Activated T-cell treated with anti-CD3 and anti-CD28 coated beads, Interleukin-2, amount 50 U/mL, for 24 hours (primary cell): Measurements from ENCODE around the gene BRINP3.
"Not testable (repeated sequence)": the region's sequence is repeated elsewhere in the genome, so short reads cannot be mapped to it uniquely, and the experiment has no call there.

Experiments
- DNase-seq: peaks from one replicate; pipeline ENCODE4 v3.0.0-alpha.2; 2020
- H3K27ac Mint-ChIP-seq: 2 replicates; pipeline ENCODE4 v1.8.0; 2020; ENCODE audit warnings: mild to moderate bottlenecking, mixed read lengths
- H3K27me3 Mint-ChIP-seq: 2 replicates; pipeline ENCODE4 v1.8.0; 2020; ENCODE audit warnings: mixed read lengths
- H3K36me3 Mint-ChIP-seq: 2 replicates; pipeline ENCODE4 v1.8.0; 2020; ENCODE audit warnings: low read depth, mixed read lengths
- H3K4me1 Mint-ChIP-seq: 2 replicates; pipeline ENCODE4 v1.8.0; 2020; ENCODE audit warnings: low read depth, mixed read lengths
- H3K4me3 Mint-ChIP-seq: 2 replicates; pipeline ENCODE4 v1.8.0; 2020; ENCODE audit warnings: mild to moderate bottlenecking, moderate library complexity, mixed read lengths
- H3K9me3 Mint-ChIP-seq: 2 replicates; pipeline ENCODE4 v1.8.0; 2020; ENCODE audit warnings: mixed read lengths

The BRINP3 gene

GRCh38 chr1:190477762-190478148 lies at the start of gene BRINP3:
Gene BRINP3, minus strand, starts transcription at chr1:190477864.
- Mint-ChIP-seq H3K27ac (no peak within 1 kb of the TSS), H3K4me3 (no peak within 1 kb of the TSS), H3K4me1 (peaks cover 7% of the 10 kb centered on the region), H3K36me3 (no peaks in the 10 kb centered on the region), H3K27me3 (peaks cover 53% of the 10 kb centered on the region), H3K9me3 (peaks cover 6% of the 10 kb centered on the region)
- DNase-seq = no peak

DNA sequence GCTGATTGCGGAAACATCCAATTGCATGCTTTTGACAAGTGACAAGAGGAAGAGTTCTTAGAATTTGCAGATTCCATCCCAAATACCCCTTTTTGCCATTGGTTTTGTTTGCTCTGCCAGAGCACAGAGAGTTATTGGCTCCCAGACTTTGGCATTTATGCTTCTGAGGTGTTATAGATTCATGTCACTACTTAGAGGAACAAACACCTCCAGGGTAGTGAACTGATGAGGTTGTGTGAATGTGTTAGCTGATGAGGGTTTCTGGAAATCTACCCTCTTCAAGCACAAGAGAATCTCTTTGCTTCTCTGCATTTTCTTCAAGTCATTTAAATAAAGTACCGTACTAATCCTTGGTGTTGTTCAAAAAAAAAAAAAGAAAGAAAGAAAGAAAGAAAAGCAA lies 33.9 kb upstream of the BRINP3 start:
- Mint-ChIP-seq H3K27ac (no peak overlapping the region), H3K27me3 (no peaks in the 10 kb centered on the region), H3K9me3 (peaks cover 4% of the 10 kb centered on the region), H3K4me1 (no peaks in the 10 kb centered on the region), H3K36me3 (no peaks in the 10 kb centered on the region), H3K4me3 (no peak overlapping the region)
- DNase-seq = no peak

DNA sequence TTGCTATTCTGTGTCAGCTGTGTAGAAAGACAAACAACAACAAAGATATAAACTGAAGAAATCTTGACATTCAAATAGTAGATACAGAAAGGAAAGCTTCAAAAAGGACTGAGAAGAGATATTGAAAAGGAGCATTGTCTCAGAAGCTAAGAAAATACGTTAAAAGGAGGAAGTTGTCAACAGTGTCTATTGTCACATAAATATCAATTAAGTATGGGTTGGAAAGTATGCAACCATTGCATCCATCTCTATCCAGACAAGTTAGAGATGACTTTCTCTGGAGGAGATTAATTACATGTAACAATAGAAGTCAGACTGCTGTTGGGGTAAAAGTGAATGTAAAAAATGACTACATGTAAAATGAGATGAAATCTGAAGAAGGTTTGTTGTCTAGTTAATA lies 29.7 kb upstream of the BRINP3 start:
- H3K4me1 Mint-ChIP-seq = no peaks in the 10 kb centered on the region
- no peak for DNase-seq
- peaks cover 14% of the 10 kb centered on the region for H3K9me3 Mint-ChIP-seq
- no peaks in the 10 kb centered on the region for H3K36me3 Mint-ChIP-seq
- no peak overlapping the region for H3K4me3 Mint-ChIP-seq
- no peaks in the 10 kb centered on the region for H3K27me3 Mint-ChIP-seq
- H3K27ac Mint-ChIP-seq = no peak overlapping the region

GRCh38 chr1:190504539-190504938 lies 26.9 kb upstream of the BRINP3 start:
- H3K36me3 Mint-ChIP-seq, H3K27ac Mint-ChIP-seq, H3K9me3 Mint-ChIP-seq: not testable (repeated sequence)

GRCh38 chr1:190497565-190497964 lies 19.9 kb upstream of the BRINP3 start:
- Mint-ChIP-seq H3K36me3 (no peaks in the 10 kb centered on the region), H3K4me3 (no peak overlapping the region), H3K27ac (no peak overlapping the region), H3K27me3 (no peaks in the 10 kb centered on the region), H3K4me1 (no peaks in the 10 kb centered on the region), H3K9me3 (peaks cover 5% of the 10 kb centered on the region)
- DNase-seq = no peak

More at GRCh38 chr1:190504539-190504938, 26.9 kb upstream of the BRINP3 start:
- H3K4me3 Mint-ChIP-seq, H3K27me3 Mint-ChIP-seq, DNase-seq, H3K4me1 Mint-ChIP-seq: not testable (repeated sequence)

DNA sequence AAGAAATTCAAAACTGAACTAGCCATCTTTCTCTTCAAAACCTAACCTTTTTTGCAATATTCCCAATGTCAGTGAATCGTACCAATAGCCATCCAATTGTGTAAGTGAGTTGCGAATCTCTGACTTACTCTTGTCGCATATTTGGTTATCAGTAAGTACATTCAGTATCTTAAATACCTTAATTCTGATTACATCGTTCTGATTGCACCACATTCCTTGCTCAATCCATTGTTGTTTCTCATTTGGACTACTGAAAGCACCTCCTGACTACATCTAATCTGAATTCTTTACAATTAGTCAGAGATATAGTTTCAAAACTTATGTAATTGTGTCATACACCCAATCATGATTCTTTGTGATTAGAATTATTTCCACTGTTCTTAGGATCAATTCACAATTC lies 16.8 kb upstream of the BRINP3 start:
- H3K36me3 Mint-ChIP-seq = no peaks in the 10 kb centered on the region
- no peak for DNase-seq
- no peak overlapping the region for H3K4me3 Mint-ChIP-seq
- no peaks in the 10 kb centered on the region for H3K4me1 Mint-ChIP-seq
- no peaks in the 10 kb centered on the region for H3K27me3 Mint-ChIP-seq
- peaks cover 14% of the 10 kb centered on the region for H3K9me3 Mint-ChIP-seq
- H3K27ac Mint-ChIP-seq = no peak overlapping the region

GRCh38 chr1:190491404-190491803 lies 13.7 kb upstream of the BRINP3 start:
- no peaks in the 10 kb centered on the region for H3K4me1 Mint-ChIP-seq
- H3K27me3 Mint-ChIP-seq = no peaks in the 10 kb centered on the region
- H3K27ac Mint-ChIP-seq = no peak overlapping the region
- H3K9me3 Mint-ChIP-seq = peaks cover 11% of the 10 kb centered on the region
- no peak overlapping the region for H3K4me3 Mint-ChIP-seq
- no peaks in the 10 kb centered on the region for H3K36me3 Mint-ChIP-seq
- DNase-seq = no peak

DNA sequence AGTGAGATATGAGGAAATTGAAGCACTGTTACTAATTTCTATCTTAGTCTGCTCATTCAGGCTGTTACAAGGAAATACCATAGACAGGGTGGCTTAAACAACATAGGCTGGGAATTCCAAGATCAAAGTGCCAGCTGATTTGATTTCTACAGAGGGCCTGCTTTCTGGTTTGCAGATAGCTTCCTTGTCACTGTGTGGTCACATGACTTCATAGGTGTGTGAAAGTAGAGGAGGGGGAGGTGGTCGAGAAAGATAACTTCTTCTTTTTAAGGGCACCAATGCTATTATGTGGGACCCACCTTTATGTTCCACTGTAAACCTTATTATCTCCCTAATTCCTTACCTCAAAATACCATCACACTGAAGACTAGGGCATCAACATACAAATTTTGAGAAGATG lies 6.4 kb upstream of the BRINP3 start:
- DNase-seq = no peak
- H3K4me3 Mint-ChIP-seq = no peak overlapping the region
- peaks cover 5% of the 10 kb centered on the region for H3K27me3 Mint-ChIP-seq
- no peaks in the 10 kb centered on the region for H3K36me3 Mint-ChIP-seq
- no peak overlapping the region for H3K27ac Mint-ChIP-seq
- no peaks in the 10 kb centered on the region for H3K4me1 Mint-ChIP-seq
- H3K9me3 Mint-ChIP-seq = peaks cover 9% of the 10 kb centered on the region

- H3K4me1 Mint-ChIP-seq = peaks cover 7% of the 10 kb centered on the region
- H3K9me3 Mint-ChIP-seq = peaks cover 9% of the 10 kb centered on the region
- H3K36me3 Mint-ChIP-seq = no peaks in the 10 kb centered on the region
- H3K27ac Mint-ChIP-seq = no peak overlapping the region
- no peak for DNase-seq
- H3K4me3 Mint-ChIP-seq = no peak overlapping the region
- H3K27me3 Mint-ChIP-seq = peaks cover 41% of the 10 kb centered on the region
Measured at GRCh38 chr1:190480231-190480630, 2.6 kb upstream of the BRINP3 start.

GRCh38 chr1:190479516-190479915 lies 1.9 kb upstream of the BRINP3 start:
- H3K4me3 Mint-ChIP-seq = no peak overlapping the region
- DNase-seq = no peak
- peaks cover 7% of the 10 kb centered on the region for H3K9me3 Mint-ChIP-seq
- H3K36me3 Mint-ChIP-seq = no peaks in the 10 kb centered on the region
- peaks cover 46% of the 10 kb centered on the region for H3K27me3 Mint-ChIP-seq
- peaks cover 7% of the 10 kb centered on the region for H3K4me1 Mint-ChIP-seq
- H3K27ac Mint-ChIP-seq = no peak overlapping the region

GRCh38 chr1:190479050-190479397 lies 1.4 kb upstream of the BRINP3 start:
- Mint-ChIP-seq H3K4me1 (peaks cover 7% of the 10 kb centered on the region), H3K27ac (no peak overlapping the region), H3K36me3 (no peaks in the 10 kb centered on the region), H3K4me3 (no peak overlapping the region), H3K9me3 (peaks cover 7% of the 10 kb centered on the region), H3K27me3 (peaks cover 51% of the 10 kb centered on the region)
- no peak for DNase-seq

- Mint-ChIP-seq H3K27me3 (peaks cover 53% of the 10 kb centered on the region), H3K27ac (no peak overlapping the region), H3K36me3 (no peaks in the 10 kb centered on the region), H3K4me3 (no peak overlapping the region), H3K9me3 (peaks cover 7% of the 10 kb centered on the region), H3K4me1 (peaks cover 7% of the 10 kb centered on the region)
- DNase-seq = no peak
Measured at GRCh38 chr1:190478149-190479049, 735 bp upstream of the BRINP3 start.

- no peak overlapping the region for H3K27ac Mint-ChIP-seq
- H3K4me1 Mint-ChIP-seq = peaks cover 7% of the 10 kb centered on the region
- peaks cover 53% of the 10 kb centered on the region for H3K27me3 Mint-ChIP-seq
- DNase-seq = no peak
- H3K36me3 Mint-ChIP-seq = no peaks in the 10 kb centered on the region
- H3K4me3 Mint-ChIP-seq = no peak overlapping the region
- peaks cover 5% of the 10 kb centered on the region for H3K9me3 Mint-ChIP-seq
Measured at GRCh38 chr1:190476806-190477205, 858 bp downstream of the BRINP3 start.

DNA sequence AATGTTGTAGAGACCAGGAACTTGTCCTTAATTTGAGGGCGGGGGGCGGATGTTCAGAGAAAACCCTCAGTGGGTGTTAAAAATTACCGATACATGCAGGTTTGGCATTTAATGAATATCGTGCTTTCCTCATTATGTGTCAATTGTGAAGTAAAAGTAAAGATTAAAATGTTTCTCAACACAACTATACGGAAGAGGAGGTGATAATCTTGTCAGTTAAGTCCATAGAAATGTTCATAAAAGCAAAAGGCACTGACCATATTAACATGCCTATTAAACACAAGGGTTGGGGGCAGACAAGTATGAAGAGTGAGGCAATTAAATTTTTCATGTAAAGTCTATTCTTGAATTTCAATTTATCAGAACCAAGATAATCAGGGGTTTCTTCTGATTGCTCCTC lies 1.3 kb downstream of the BRINP3 start:
- Mint-ChIP-seq H3K27ac (no peak overlapping the region), H3K36me3 (no peaks in the 10 kb centered on the region), H3K27me3 (peaks cover 53% of the 10 kb centered on the region), H3K4me3 (no peak overlapping the region), H3K9me3 (peaks cover 5% of the 10 kb centered on the region), H3K4me1 (peaks cover 7% of the 10 kb centered on the region)
- DNase-seq = no peak

DNA sequence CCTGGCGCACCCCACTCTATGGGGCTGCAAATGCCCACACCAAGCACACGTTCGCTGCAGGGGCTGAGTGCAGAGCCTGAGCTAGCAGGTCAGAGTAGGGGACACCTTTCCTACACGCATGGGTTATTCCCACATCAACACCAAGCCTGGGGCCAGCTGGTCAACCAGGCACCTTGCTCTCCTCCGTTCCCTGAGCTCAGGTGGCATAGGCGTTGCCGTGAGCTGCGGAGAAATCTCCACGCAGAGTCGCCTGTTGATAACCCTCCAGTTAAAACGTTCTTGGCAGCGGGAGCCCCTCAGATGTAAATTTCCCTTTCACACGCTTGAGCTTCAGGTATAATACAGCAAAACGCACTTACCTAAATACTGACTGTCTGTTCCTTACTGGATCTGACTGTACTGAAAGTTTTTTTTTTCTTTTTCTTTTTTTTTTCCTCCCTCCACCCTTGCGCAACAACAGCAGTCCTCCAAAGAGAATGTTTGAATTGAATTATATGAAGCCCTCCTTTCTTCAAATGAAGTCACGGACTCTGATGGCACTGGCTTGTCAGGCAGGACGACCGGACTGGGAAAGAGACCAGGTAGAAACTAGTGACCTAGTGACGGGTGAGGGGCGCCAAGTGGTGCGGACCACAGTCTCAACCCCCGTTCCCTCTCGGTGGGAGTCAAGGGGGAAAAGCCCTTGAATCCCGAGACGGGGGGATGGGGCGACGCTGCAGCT lies 2.1 kb downstream of the BRINP3 start:
- H3K36me3 Mint-ChIP-seq = no peaks in the 10 kb centered on the region
- H3K27me3 Mint-ChIP-seq = peaks cover 53% of the 10 kb centered on the region
- no peak for DNase-seq
- H3K9me3 Mint-ChIP-seq = peaks cover 5% of the 10 kb centered on the region
- H3K4me1 Mint-ChIP-seq = peaks cover 7% of the 10 kb centered on the region
- H3K4me3 Mint-ChIP-seq = no peak overlapping the region
- H3K27ac Mint-ChIP-seq = no peak overlapping the region
